ENCODE data around the gene TMEM63A.

GRCh38 chr1:225813214-225813964 lies 68.8 kb downstream of the TMEM63A start:
- no peak for TF ChIP-seq POLR2A (IDR thresholded peaks at IDR 0.05; ENCODE audit: low read depth, low read length)
- TF ChIP-seq CTCF (IDR thresholded peaks at IDR 0.05; ENCODE audit: extremely low read depth in 1 of 2, insufficient read depth in 1 of 2, low read depth in 1 of 2, low read length in 2 of 2) = no peak
- TF ChIP-seq POLR2AphosphoS5 (IDR thresholded peaks at IDR 0.05; ENCODE audit: insufficient read depth, low read depth, low read length) = no peak
- no peak for TF ChIP-seq EZH2 (IDR thresholded peaks at IDR 0.05; ENCODE audit: borderline replicate concordance, low read depth, low read length, severe bottlenecking)

Data from endothelial cell of umbilical vein (primary cell).